MM.1S (cell line): Measurements from ENCODE around the gene PLEKHA1.

Experiments used
- DNase-seq: peaks from one replicate; pipeline ENCODE4 v3.0.0-alpha.2; 2015
- H2AFZ ChIP-seq: fragments of 300-600 bp; sonication (generic); 2 replicates; pipeline ENCODE4 v1.6.0; 2016; ENCODE audit warnings: antibody characterized with exemption, low read length
- H3F3A ChIP-seq: fragments of 300-600 bp; sonication (generic); 2 replicates; pipeline ENCODE4 v1.6.1; 2016; ENCODE audit warnings: mild to moderate bottlenecking, antibody characterized with exemption, low read length, moderate library complexity, mixed read lengths; ENCODE audit not compliant: insufficient read depth
- H3K27ac ChIP-seq: fragments of 300-600 bp; sonication (generic); 2 replicates; pipeline ENCODE4 v1.5.1; 2016; ENCODE audit warnings: mild to moderate bottlenecking, low read length
- H3K27me3 ChIP-seq: fragments of 300-600 bp; sonication (generic); replicated peaks from 2 replicates; pipeline ENCODE4 v1.6.0; 2016; ENCODE audit warnings: low read length; ENCODE audit not compliant: insufficient read depth
- H3K36me3 ChIP-seq: fragments of 300-600 bp; sonication (generic); replicated peaks from 2 replicates; pipeline ENCODE4 v1.6.1; 2016; ENCODE audit warnings: mild to moderate bottlenecking, low read length, mixed read lengths; ENCODE audit not compliant: insufficient read depth
- H3K4me1 ChIP-seq: fragments of 300-600 bp; sonication (generic); 2 replicates; pipeline ENCODE4 v1.6.1; 2016; ENCODE audit warnings: low read length, mixed read lengths
- H3K4me2 ChIP-seq: fragments of 300-600 bp; sonication (generic); 2 replicates; pipeline ENCODE4 v1.6.0; 2016; ENCODE audit warnings: low read depth, low read length
- H3K4me3 ChIP-seq: fragments of 300-600 bp; sonication (generic); 2 replicates; pipeline ENCODE4 v1.5.1; 2016; ENCODE audit warnings: low read length, mixed read lengths
- H3K79me2 ChIP-seq: fragments of 300-600 bp; sonication (generic); 2 replicates; pipeline ENCODE4 v1.6.1; 2016; ENCODE audit warnings: mixed run types, low read length, mixed read lengths
- H3K9ac ChIP-seq: fragments of 300-600 bp; sonication (generic); 2 replicates; pipeline ENCODE4 v1.6.1; 2016; ENCODE audit warnings: low read length, mixed read lengths
- H3K9me2 ChIP-seq: fragments of 300-600 bp; sonication (generic); replicated peaks from 2 replicates; pipeline ENCODE4 v1.6.1; 2016; ENCODE audit warnings: mild to moderate bottlenecking, low read length, mixed read lengths; ENCODE audit not compliant: insufficient read depth
- H3K9me3 ChIP-seq: fragments of 300-600 bp; sonication (generic); replicated peaks from 2 replicates; pipeline ENCODE4 v1.6.1; 2016; ENCODE audit warnings: mild to moderate bottlenecking, low read length, mixed read lengths; ENCODE audit not compliant: insufficient read depth
- H4K20me1 ChIP-seq: fragments of 300-600 bp; sonication (generic); 2 replicates; pipeline ENCODE4 v1.6.1; 2016; ENCODE audit warnings: mild to moderate bottlenecking, low read length, moderate library complexity, mixed read lengths; ENCODE audit not compliant: insufficient read depth
- CTCF ChIP-seq: fragments of 300-600 bp; sonication (generic); IDR thresholded peaks from 2 replicates; pipeline ENCODE4 v1.5.1; 2016; ENCODE audit warnings: antibody characterized with exemption, low read length, mixed read lengths
- EZH2 ChIP-seq: fragments of 300-600 bp; sonication (generic); optimal IDR thresholded peaks from 2 replicates; pipeline ENCODE3; 2017; ENCODE audit warnings: low read depth, mild to moderate bottlenecking, antibody characterized with exemption, low read length, mixed read lengths
- EZH2phosphoT487 ChIP-seq: fragments of 300-600 bp; sonication (generic); IDR thresholded peaks from 2 replicates; pipeline ENCODE4 v1.6.1; 2018; ENCODE audit warnings: antibody characterized with exemption, low read length

Gene PLEKHA1

GRCh38 chr10:122379537-122379936 is 5.0 kb downstream of the PLEKHA1 start:
- Histone ChIP-seq H2AFZ (no peak overlapping the region), H3K9ac (no peak overlapping the region), H3K4me3 (no peak overlapping the region), H4K20me1 (no peaks in the 10 kb centered on the region), H3F3A (peaks cover 11% of the 10 kb centered on the region; the same call in 1 of the 2 replicates), H3K79me2 (no peaks in the 10 kb centered on the region), H3K36me3 (no peaks in the 10 kb centered on the region), H3K9me2 (no peaks in the 10 kb centered on the region), H3K27ac (no peak overlapping the region), H3K4me2 (no peak overlapping the region), H3K27me3 (peaks cover 68% of the 10 kb centered on the region), H3K9me3 (no peaks in the 10 kb centered on the region), H3K4me1 (no peaks in the 10 kb centered on the region)
- DNase-seq, result no peak
- TF ChIP-seq CTCF (no peak), EZH2 (no peak), EZH2phosphoT487 (no peak)

- no peaks in the 10 kb centered on the region for H3K79me2 ChIP-seq
- H4K20me1 ChIP-seq, result no peaks in the 10 kb centered on the region
- H2AFZ ChIP-seq, result no peak overlapping the region
- no peak overlapping the region for H3K4me2 ChIP-seq
- TF ChIP-seq EZH2 (no peak), EZH2phosphoT487 (no peak), CTCF (no peak)
- H3K4me3 ChIP-seq, result no peak overlapping the region
- peaks cover 5% of the 10 kb centered on the region; the same call in 1 of the 2 replicates for H3F3A ChIP-seq
- no peak overlapping the region for H3K9ac ChIP-seq
- H3K9me3 ChIP-seq, result no peaks in the 10 kb centered on the region
- H3K36me3 ChIP-seq, result no peaks in the 10 kb centered on the region
- no peak for DNase-seq
- H3K27ac ChIP-seq, result no peak overlapping the region
- H3K4me1 ChIP-seq, result no peaks in the 10 kb centered on the region
- H3K27me3 ChIP-seq, result peaks cover 65% of the 10 kb centered on the region
- no peaks in the 10 kb centered on the region for H3K9me2 ChIP-seq
These were observed 6.2 kb downstream of the PLEKHA1 start for GRCh38 chr10:122380703-122381102.

- H3K9me2 ChIP-seq, result no peaks in the 10 kb centered on the region
- H3K4me2 ChIP-seq, result no peak overlapping the region
- H2AFZ ChIP-seq, result no peak overlapping the region
- H3K4me1 ChIP-seq, result no peaks in the 10 kb centered on the region
- DNase-seq, result no peak
- H3K27me3 ChIP-seq, result peaks cover 59% of the 10 kb centered on the region
- H3K27ac ChIP-seq, result no peak overlapping the region
- no peaks in the 10 kb centered on the region for H3K36me3 ChIP-seq
- H3K4me3 ChIP-seq, result no peak overlapping the region
- TF ChIP-seq EZH2 (no peak), CTCF (no peak), EZH2phosphoT487 (no peak)
- H3K79me2 ChIP-seq, result no peaks in the 10 kb centered on the region
- no peak overlapping the region for H3K9ac ChIP-seq
- no peaks in the 10 kb centered on the region for H3F3A ChIP-seq
- H3K9me3 ChIP-seq, result no peaks in the 10 kb centered on the region
- H4K20me1 ChIP-seq, result no peaks in the 10 kb centered on the region
These were observed 7.2 kb downstream of the PLEKHA1 start for GRCh38 chr10:122381680-122382079.
